Osteoblast (primary cell): Measurements from ENCODE around the gene SULF2. TPM values are rescaled to one million over a fixed set of nuclear protein-coding genes. Genes with fewer than 3 reads are reported as not detected.

ENCODE experiments used
- DNase-seq: peaks from one replicate; pipeline ENCODE4 v3.0.0; 2011; ENCODE audit warnings: low spot score, mixed read lengths; ENCODE audit not compliant: insufficient read length; ENCODE audit errors: missing footprints
- H2AFZ ChIP-seq: 2 replicates; pipeline ENCODE4 v1.6.0; 2011; ENCODE audit warnings: mild to moderate bottlenecking, low read length
- H3K27ac ChIP-seq: 2 replicates; pipeline ENCODE4 v1.5.1; 2011; ENCODE audit warnings: mild to moderate bottlenecking, low read depth, low read length, moderate library complexity
- H3K27me3 ChIP-seq: 2 replicates; pipeline ENCODE4 v1.6.0; 2012; ENCODE audit warnings: mild to moderate bottlenecking, control low read depth, inconsistent platforms, low read length, moderate library complexity; ENCODE audit not compliant: insufficient read depth
- H3K36me3 ChIP-seq: 2 replicates; pipeline ENCODE4 v1.5.1; 2011; ENCODE audit warnings: mild to moderate bottlenecking, low read length, control low read depth, moderate library complexity; ENCODE audit not compliant: insufficient read depth
- H3K4me1 ChIP-seq: 2 replicates; pipeline ENCODE4 v1.5.1; 2011; ENCODE audit warnings: mild to moderate bottlenecking, low read length, control low read depth, moderate library complexity; ENCODE audit not compliant: insufficient read depth
- H3K4me2 ChIP-seq: 2 replicates; pipeline ENCODE4 v1.6.0; 2011; ENCODE audit warnings: mild to moderate bottlenecking, low read length; ENCODE audit not compliant: insufficient read depth
- H3K4me3 ChIP-seq: fragments of 200-600 bp; sonication (generic); 3 replicates; pipeline ENCODE4 v1.5.1; 2012; ENCODE audit warnings: mild to moderate bottlenecking, low read length, inconsistent platforms; ENCODE audit not compliant: insufficient read depth
- H3K79me2 ChIP-seq: 2 replicates; pipeline ENCODE4 v1.6.0; 2012; ENCODE audit warnings: mild to moderate bottlenecking, low read length, control low read depth, inconsistent platforms; ENCODE audit not compliant: insufficient read depth
- H3K9me3 ChIP-seq: 2 replicates; pipeline ENCODE4 v1.5.1; 2011; ENCODE audit warnings: low read depth, low read length, control low read depth
- H4K20me1 ChIP-seq: 2 replicates; pipeline ENCODE4 v1.6.0; 2012; ENCODE audit warnings: mild to moderate bottlenecking, low read length, control low read depth; ENCODE audit not compliant: insufficient read depth
- total RNA-seq: library from RNA; depleted of rRNA; stranded (reverse); fragments of >200 nt; gene quantifications from 2 replicates; pipeline ENCODE4 v1.2.3, GENCODE V29; 2012
- TF ChIP-seq, protein P1 (sequence below): IDR thresholded peaks from 2 replicates; pipeline ENCODE4 v1.5.1; 2011; ENCODE audit warnings: mild to moderate bottlenecking, low read depth, low read length, moderate library complexity; ENCODE audit errors: extremely low read depth

SULF2 gene
- total RNA-seq, 1 donor: 102 TPM

DNA sequence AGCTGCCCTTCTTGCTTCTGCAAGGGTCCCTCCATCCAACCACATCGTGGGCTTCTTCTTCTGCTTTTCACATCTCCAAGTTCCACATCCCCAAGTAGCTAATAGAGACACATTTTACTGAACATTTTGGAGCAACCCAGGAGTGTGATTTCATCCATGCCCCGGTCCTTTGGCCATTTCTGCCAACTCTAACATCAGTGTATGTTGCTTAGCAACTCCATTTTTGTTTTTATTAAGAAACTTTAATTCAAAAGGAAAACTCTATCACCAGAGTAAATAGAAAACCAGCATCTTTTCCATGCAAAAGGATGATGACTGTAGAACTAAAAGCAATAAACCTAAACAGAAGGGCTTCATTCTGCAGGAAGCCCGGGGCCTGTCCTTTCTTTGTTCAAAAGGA is 32.7 kb upstream of the SULF2 start:
- no peak overlapping the region for H3K4me2 ChIP-seq
- H3K4me1 ChIP-seq: no peaks in the 10 kb centered on the region
- no peaks in the 10 kb centered on the region for H4K20me1 ChIP-seq
- H3K36me3 ChIP-seq: no peaks in the 10 kb centered on the region
- no peaks in the 10 kb centered on the region for H3K79me2 ChIP-seq
- H2AFZ ChIP-seq: no peak overlapping the region
- TF ChIP-seq, protein P1, sequence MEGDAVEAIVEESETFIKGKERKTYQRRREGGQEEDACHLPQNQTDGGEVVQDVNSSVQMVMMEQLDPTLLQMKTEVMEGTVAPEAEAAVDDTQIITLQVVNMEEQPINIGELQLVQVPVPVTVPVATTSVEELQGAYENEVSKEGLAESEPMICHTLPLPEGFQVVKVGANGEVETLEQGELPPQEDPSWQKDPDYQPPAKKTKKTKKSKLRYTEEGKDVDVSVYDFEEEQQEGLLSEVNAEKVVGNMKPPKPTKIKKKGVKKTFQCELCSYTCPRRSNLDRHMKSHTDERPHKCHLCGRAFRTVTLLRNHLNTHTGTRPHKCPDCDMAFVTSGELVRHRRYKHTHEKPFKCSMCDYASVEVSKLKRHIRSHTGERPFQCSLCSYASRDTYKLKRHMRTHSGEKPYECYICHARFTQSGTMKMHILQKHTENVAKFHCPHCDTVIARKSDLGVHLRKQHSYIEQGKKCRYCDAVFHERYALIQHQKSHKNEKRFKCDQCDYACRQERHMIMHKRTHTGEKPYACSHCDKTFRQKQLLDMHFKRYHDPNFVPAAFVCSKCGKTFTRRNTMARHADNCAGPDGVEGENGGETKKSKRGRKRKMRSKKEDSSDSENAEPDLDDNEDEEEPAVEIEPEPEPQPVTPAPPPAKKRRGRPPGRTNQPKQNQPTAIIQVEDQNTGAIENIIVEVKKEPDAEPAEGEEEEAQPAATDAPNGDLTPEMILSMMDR: no peak
- DNase-seq: no peak
- H3K9me3 ChIP-seq: no peaks in the 10 kb centered on the region
- peaks cover 31% of the 10 kb centered on the region for H3K27me3 ChIP-seq
- H3K4me3 ChIP-seq: no peak overlapping the region
- H3K27ac ChIP-seq: no peak overlapping the region

- Histone ChIP-seq H3K4me1 (no peaks in the 10 kb centered on the region), H3K27ac (no peak overlapping the region), H4K20me1 (no peaks in the 10 kb centered on the region), H3K4me3 (no peak overlapping the region), H3K27me3 (peaks cover 35% of the 10 kb centered on the region), H2AFZ (no peak overlapping the region), H3K36me3 (no peaks in the 10 kb centered on the region), H3K79me2 (no peaks in the 10 kb centered on the region), H3K9me3 (no peaks in the 10 kb centered on the region), H3K4me2 (no peak overlapping the region)
- no peak for DNase-seq
- TF ChIP-seq, protein P1: no peak
Observed at GRCh38 chr20:47817573-47817972, 32.3 kb upstream of the SULF2 start.

DNA sequence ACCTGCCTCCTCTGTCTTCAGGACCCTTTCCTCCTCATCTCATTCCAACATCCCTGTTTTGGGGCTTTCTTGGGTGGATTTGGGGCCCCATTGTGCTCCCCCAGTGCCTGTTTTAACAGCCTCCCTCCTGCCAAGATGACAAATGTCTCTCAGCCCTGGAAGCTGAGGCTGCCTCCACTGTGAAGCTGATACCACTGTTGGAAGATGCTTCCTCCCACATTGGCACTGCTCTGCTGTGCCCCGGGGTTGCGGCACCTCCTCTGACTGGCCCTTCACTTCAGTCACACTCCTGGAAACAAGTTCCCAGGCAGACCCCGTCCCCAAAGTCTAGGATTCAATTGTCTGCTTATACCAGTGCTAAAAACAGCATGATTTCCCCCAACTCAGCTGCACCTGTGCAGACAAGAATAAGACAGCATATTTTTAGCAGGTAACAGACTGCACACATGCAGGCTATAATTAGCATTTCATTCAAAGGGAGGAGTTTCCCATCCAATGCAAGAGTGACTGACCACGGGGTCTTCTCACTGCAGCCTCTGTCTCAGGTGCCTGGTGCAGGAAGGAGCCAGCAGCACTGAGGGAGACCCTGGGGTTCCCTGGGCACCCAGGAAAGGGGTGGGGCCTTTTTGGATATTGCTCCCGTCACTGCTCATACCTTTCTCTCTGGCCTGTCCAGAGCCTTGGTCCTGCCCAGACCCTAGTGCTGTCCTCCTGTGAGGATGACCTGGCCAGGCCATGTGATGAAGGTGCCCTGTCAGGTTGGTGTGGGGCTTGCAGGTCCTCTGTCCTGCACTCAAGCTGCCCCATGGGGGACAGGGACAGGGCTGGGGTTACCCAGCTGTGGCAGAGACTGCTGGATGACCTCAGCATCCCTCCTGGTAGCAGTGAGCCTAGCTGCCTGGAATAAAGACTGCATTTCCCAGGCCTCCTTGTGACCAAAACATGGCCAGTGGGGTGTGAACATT is 31.5 kb upstream of the SULF2 start:
- no peaks in the 10 kb centered on the region for H3K9me3 ChIP-seq
- TF ChIP-seq, protein P1: no peak
- no peak overlapping the region for H3K4me3 ChIP-seq
- H3K27me3 ChIP-seq: peaks cover 37% of the 10 kb centered on the region
- peak; percentile 65 for DNase-seq
- H2AFZ ChIP-seq: no peak overlapping the region
- no peaks in the 10 kb centered on the region for H3K36me3 ChIP-seq
- H4K20me1 ChIP-seq: no peaks in the 10 kb centered on the region
- H3K27ac ChIP-seq: no peak overlapping the region
- H3K79me2 ChIP-seq: no peaks in the 10 kb centered on the region
- H3K4me1 ChIP-seq: no peaks in the 10 kb centered on the region
- H3K4me2 ChIP-seq: no peak overlapping the region

DNA sequence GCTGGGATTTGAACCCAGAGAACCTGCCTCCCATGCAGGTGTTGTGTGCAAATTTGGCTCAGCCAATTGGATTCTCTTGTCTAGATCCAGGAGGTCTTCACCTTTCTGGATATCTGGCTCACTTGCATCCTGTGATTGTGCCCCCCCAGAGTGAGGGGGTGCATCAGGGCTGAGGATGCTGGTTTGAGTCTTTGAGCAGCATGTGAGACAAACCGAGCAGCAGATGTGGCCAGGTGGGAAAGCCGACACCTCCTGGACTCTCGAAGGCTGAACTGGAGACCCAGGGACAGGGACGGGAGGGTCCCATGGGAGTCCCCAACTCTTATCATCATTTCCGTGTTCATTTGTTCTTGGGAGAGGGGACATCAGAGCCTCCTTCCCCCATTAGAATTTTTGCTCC is 30.6 kb upstream of the SULF2 start:
- H3K27me3 ChIP-seq: peaks cover 46% of the 10 kb centered on the region
- H2AFZ ChIP-seq: no peak overlapping the region
- DNase-seq: no peak
- H3K4me2 ChIP-seq: no peak overlapping the region
- no peaks in the 10 kb centered on the region for H3K4me1 ChIP-seq
- no peaks in the 10 kb centered on the region for H4K20me1 ChIP-seq
- TF ChIP-seq, protein P1: no peak
- no peak overlapping the region for H3K4me3 ChIP-seq
- no peaks in the 10 kb centered on the region for H3K79me2 ChIP-seq
- H3K36me3 ChIP-seq: no peaks in the 10 kb centered on the region
- no peak overlapping the region for H3K27ac ChIP-seq
- H3K9me3 ChIP-seq: no peaks in the 10 kb centered on the region
